ENCODE data around the gene ANKMY2.

DNA sequence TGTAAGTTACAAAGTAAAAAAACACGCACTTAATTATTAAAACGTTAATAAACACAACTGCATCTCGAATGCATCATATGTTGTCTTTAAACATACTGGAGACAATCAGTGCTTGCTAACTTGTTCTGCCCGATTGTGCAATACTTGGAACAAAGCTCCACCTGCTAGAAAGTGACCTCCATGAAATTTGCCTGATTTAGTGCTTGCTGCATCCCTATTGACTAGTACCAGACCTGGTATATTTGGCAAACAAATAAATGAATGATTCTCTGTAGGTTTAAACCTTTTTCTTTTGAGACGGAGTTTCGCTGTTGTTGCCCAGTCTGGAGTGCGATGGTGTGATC lies 6.7 kb upstream of the ANKMY2 start:
- TF ChIP-seq, protein P1, sequence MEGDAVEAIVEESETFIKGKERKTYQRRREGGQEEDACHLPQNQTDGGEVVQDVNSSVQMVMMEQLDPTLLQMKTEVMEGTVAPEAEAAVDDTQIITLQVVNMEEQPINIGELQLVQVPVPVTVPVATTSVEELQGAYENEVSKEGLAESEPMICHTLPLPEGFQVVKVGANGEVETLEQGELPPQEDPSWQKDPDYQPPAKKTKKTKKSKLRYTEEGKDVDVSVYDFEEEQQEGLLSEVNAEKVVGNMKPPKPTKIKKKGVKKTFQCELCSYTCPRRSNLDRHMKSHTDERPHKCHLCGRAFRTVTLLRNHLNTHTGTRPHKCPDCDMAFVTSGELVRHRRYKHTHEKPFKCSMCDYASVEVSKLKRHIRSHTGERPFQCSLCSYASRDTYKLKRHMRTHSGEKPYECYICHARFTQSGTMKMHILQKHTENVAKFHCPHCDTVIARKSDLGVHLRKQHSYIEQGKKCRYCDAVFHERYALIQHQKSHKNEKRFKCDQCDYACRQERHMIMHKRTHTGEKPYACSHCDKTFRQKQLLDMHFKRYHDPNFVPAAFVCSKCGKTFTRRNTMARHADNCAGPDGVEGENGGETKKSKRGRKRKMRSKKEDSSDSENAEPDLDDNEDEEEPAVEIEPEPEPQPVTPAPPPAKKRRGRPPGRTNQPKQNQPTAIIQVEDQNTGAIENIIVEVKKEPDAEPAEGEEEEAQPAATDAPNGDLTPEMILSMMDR (IDR thresholded peaks at IDR 0.05), result no peak
- TF ChIP-seq POLR2AphosphoS5 (IDR thresholded peaks at IDR 0.05), result no peak
- TF ChIP-seq POLR2A (IDR thresholded peaks at IDR 0.05), result no peak
- TF ChIP-seq EP300 (IDR thresholded peaks at IDR 0.05), result no peak

Measured in sigmoid colon (tissue), 4 donors.